Measurements from ENCODE around the gene INSM1. TPM values are rescaled to one million over a fixed set of nuclear protein-coding genes. Genes with fewer than 3 reads are reported as not detected.

Gene INSM1
- total RNA-seq, 1 experiment from 2014 or later = not detected

- Histone ChIP-seq H3K27ac (ENCODE audit: low read length) (no peak overlapping the region), H3K4me3 (ENCODE audit: low read length) (no peak overlapping the region), H3K9me3 (ENCODE audit: low read length) (no peaks in the 10 kb centered on the region), H3K9me2 (replicated peaks; ENCODE audit: insufficient read depth, low read length) (no peaks in the 10 kb centered on the region), H3K4me1 (ENCODE audit: low read length) (no peaks in the 10 kb centered on the region), H2AFZ (ENCODE audit: low read length) (no peak overlapping the region), H3K79me2 (ENCODE audit: low read length) (no peaks in the 10 kb centered on the region), H3K36me3 (ENCODE audit: insufficient read depth, low read length) (no peaks in the 10 kb centered on the region), H4K20me1 (ENCODE audit: insufficient read depth, low read depth, low read length) (no peaks in the 10 kb centered on the region), H3K27me3 (ENCODE audit: low read length) (no peaks in the 10 kb centered on the region), H3K4me2 (ENCODE audit: low read depth, low read length, poor library complexity, severe bottlenecking) (no peak overlapping the region), H3K9ac (ENCODE audit: low read length) (no peak overlapping the region)
- DNase-seq = no peak
Observed at GRCh38 chr20:20369250-20370093, 1.6 kb downstream of the INSM1 start.

- H3K36me3 ChIP-seq (ENCODE audit: insufficient read depth, low read length) = no peaks in the 10 kb centered on the region
- H3K4me3 ChIP-seq (ENCODE audit: low read length) = no peak overlapping the region
- no peak overlapping the region for H3K9ac ChIP-seq (ENCODE audit: low read length)
- H3K4me2 ChIP-seq (ENCODE audit: low read depth, low read length, poor library complexity, severe bottlenecking) = no peak overlapping the region
- H3K27ac ChIP-seq (ENCODE audit: low read length) = no peak overlapping the region
- no peaks in the 10 kb centered on the region for H3K27me3 ChIP-seq (ENCODE audit: low read length)
- DNase-seq = no peak
- no peaks in the 10 kb centered on the region for H3K9me2 ChIP-seq (replicated peaks; ENCODE audit: insufficient read depth, low read length)
- H2AFZ ChIP-seq (ENCODE audit: low read length) = no peak overlapping the region
- H3K4me1 ChIP-seq (ENCODE audit: low read length) = no peaks in the 10 kb centered on the region
- H3K79me2 ChIP-seq (ENCODE audit: low read length) = no peaks in the 10 kb centered on the region
- no peaks in the 10 kb centered on the region for H3K9me3 ChIP-seq (ENCODE audit: low read length)
- no peaks in the 10 kb centered on the region for H4K20me1 ChIP-seq (ENCODE audit: insufficient read depth, low read depth, low read length)
Observed at GRCh38 chr20:20370094-20370575, 2.2 kb downstream of the INSM1 start.

GRCh38 chr20:20371083-20371482 lies 3.2 kb downstream of the INSM1 start:
- DNase-seq = no peak
- no peak overlapping the region for H3K27ac ChIP-seq (ENCODE audit: low read length)
- no peaks in the 10 kb centered on the region for H3K27me3 ChIP-seq (ENCODE audit: low read length)
- H4K20me1 ChIP-seq (ENCODE audit: insufficient read depth, low read depth, low read length) = no peaks in the 10 kb centered on the region
- no peaks in the 10 kb centered on the region for H3K9me2 ChIP-seq (replicated peaks; ENCODE audit: insufficient read depth, low read length)
- H3K4me1 ChIP-seq (ENCODE audit: low read length) = no peaks in the 10 kb centered on the region
- H3K79me2 ChIP-seq (ENCODE audit: low read length) = no peaks in the 10 kb centered on the region
- no peaks in the 10 kb centered on the region for H3K9me3 ChIP-seq (ENCODE audit: low read length)
- no peak overlapping the region for H3K4me2 ChIP-seq (ENCODE audit: low read depth, low read length, poor library complexity, severe bottlenecking)
- no peak overlapping the region for H3K4me3 ChIP-seq (ENCODE audit: low read length)
- H2AFZ ChIP-seq (ENCODE audit: low read length) = no peak overlapping the region
- H3K9ac ChIP-seq (ENCODE audit: low read length) = no peak overlapping the region
- H3K36me3 ChIP-seq (ENCODE audit: insufficient read depth, low read length) = no peaks in the 10 kb centered on the region

GRCh38 chr20:20371681-20372080 lies 3.8 kb downstream of the INSM1 start:
- no peaks in the 10 kb centered on the region for H3K9me3 ChIP-seq (ENCODE audit: low read length)
- no peaks in the 10 kb centered on the region for H3K9me2 ChIP-seq (replicated peaks; ENCODE audit: insufficient read depth, low read length)
- no peak for DNase-seq
- H3K27me3 ChIP-seq (ENCODE audit: low read length) = no peaks in the 10 kb centered on the region
- H3K4me3 ChIP-seq (ENCODE audit: low read length) = no peak overlapping the region
- no peaks in the 10 kb centered on the region for H4K20me1 ChIP-seq (ENCODE audit: insufficient read depth, low read depth, low read length)
- no peak overlapping the region for H3K27ac ChIP-seq (ENCODE audit: low read length)
- H3K79me2 ChIP-seq (ENCODE audit: low read length) = no peaks in the 10 kb centered on the region
- no peak overlapping the region for H3K9ac ChIP-seq (ENCODE audit: low read length)
- no peak overlapping the region for H3K4me2 ChIP-seq (ENCODE audit: low read depth, low read length, poor library complexity, severe bottlenecking)
- H3K4me1 ChIP-seq (ENCODE audit: low read length) = no peaks in the 10 kb centered on the region
- H3K36me3 ChIP-seq (ENCODE audit: insufficient read depth, low read length) = no peaks in the 10 kb centered on the region
- H2AFZ ChIP-seq (ENCODE audit: low read length) = no peak overlapping the region

- Histone ChIP-seq H3K9me3 (ENCODE audit: low read length) (no peaks in the 10 kb centered on the region), H3K4me2 (ENCODE audit: low read depth, low read length, poor library complexity, severe bottlenecking) (no peak overlapping the region), H3K27ac (ENCODE audit: low read length) (no peak overlapping the region), H3K79me2 (ENCODE audit: low read length) (no peaks in the 10 kb centered on the region), H3K9me2 (replicated peaks; ENCODE audit: insufficient read depth, low read length) (no peaks in the 10 kb centered on the region), H3K4me1 (ENCODE audit: low read length) (no peaks in the 10 kb centered on the region), H4K20me1 (ENCODE audit: insufficient read depth, low read depth, low read length) (no peaks in the 10 kb centered on the region), H2AFZ (ENCODE audit: low read length) (no peak overlapping the region), H3K9ac (ENCODE audit: low read length) (no peak overlapping the region), H3K27me3 (ENCODE audit: low read length) (no peaks in the 10 kb centered on the region), H3K36me3 (ENCODE audit: insufficient read depth, low read length) (no peaks in the 10 kb centered on the region), H3K4me3 (ENCODE audit: low read length) (no peak overlapping the region)
- no peak for DNase-seq
Observed at GRCh38 chr20:20373091-20373571, 5.2 kb downstream of the INSM1 start.

GRCh38 chr20:20375862-20376261 lies 8.0 kb downstream of the INSM1 start:
- no peaks in the 10 kb centered on the region for H3K27me3 ChIP-seq (ENCODE audit: low read length)
- no peaks in the 10 kb centered on the region for H4K20me1 ChIP-seq (ENCODE audit: insufficient read depth, low read depth, low read length)

GRCh38 chr20:20386192-20386591 lies 18.3 kb downstream of the INSM1 start:
- H2AFZ ChIP-seq (ENCODE audit: low read length) = no peak overlapping the region
- no peaks in the 10 kb centered on the region for H3K36me3 ChIP-seq (ENCODE audit: insufficient read depth, low read length)
- no peaks in the 10 kb centered on the region for H4K20me1 ChIP-seq (ENCODE audit: insufficient read depth, low read depth, low read length)
- no peaks in the 10 kb centered on the region for H3K9me2 ChIP-seq (replicated peaks; ENCODE audit: insufficient read depth, low read length)
- H3K9me3 ChIP-seq (ENCODE audit: low read length) = 0 out of 2 replicates have a peak, but pooled peaks cover under 1% of the 10 kb centered on the region
- H3K79me2 ChIP-seq (ENCODE audit: low read length) = no peaks in the 10 kb centered on the region
- no peak overlapping the region for H3K4me2 ChIP-seq (ENCODE audit: low read depth, low read length, poor library complexity, severe bottlenecking)
- H3K9ac ChIP-seq (ENCODE audit: low read length) = no peak overlapping the region
- H3K4me1 ChIP-seq (ENCODE audit: low read length) = no peaks in the 10 kb centered on the region
- DNase-seq = no peak
- no peak overlapping the region for H3K27ac ChIP-seq (ENCODE audit: low read length)
- no peak overlapping the region for H3K4me3 ChIP-seq (ENCODE audit: low read length)
- no peaks in the 10 kb centered on the region for H3K27me3 ChIP-seq (ENCODE audit: low read length)

More at GRCh38 chr20:20375862-20376261, 8.0 kb downstream of the INSM1 start:
- no peaks in the 10 kb centered on the region for H3K36me3 ChIP-seq (ENCODE audit: insufficient read depth, low read length)
- no peak overlapping the region for H3K9ac ChIP-seq (ENCODE audit: low read length)
- no peak overlapping the region for H3K4me3 ChIP-seq (ENCODE audit: low read length)
- no peaks in the 10 kb centered on the region for H3K4me1 ChIP-seq (ENCODE audit: low read length)
- H3K79me2 ChIP-seq (ENCODE audit: low read length) = no peaks in the 10 kb centered on the region
- H3K4me2 ChIP-seq (ENCODE audit: low read depth, low read length, poor library complexity, severe bottlenecking) = no peak overlapping the region
- H3K9me3 ChIP-seq (ENCODE audit: low read length) = 0 out of 2 replicates have a peak, but pooled peaks cover 3% of the 10 kb centered on the region
- H3K9me2 ChIP-seq (replicated peaks; ENCODE audit: insufficient read depth, low read length) = no peaks in the 10 kb centered on the region
- no peak for DNase-seq
- H2AFZ ChIP-seq (ENCODE audit: low read length) = no peak overlapping the region
- no peak overlapping the region for H3K27ac ChIP-seq (ENCODE audit: low read length)

- Histone ChIP-seq H4K20me1 (ENCODE audit: insufficient read depth, low read depth, low read length) (no peaks in the 10 kb centered on the region), H3K9me3 (ENCODE audit: low read length) (no peaks in the 10 kb centered on the region), H3K9me2 (replicated peaks; ENCODE audit: insufficient read depth, low read length) (no peaks in the 10 kb centered on the region), H3K27ac (ENCODE audit: low read length) (no peak overlapping the region), H2AFZ (ENCODE audit: low read length) (no peak overlapping the region), H3K4me1 (ENCODE audit: low read length) (no peaks in the 10 kb centered on the region), H3K36me3 (ENCODE audit: insufficient read depth, low read length) (no peaks in the 10 kb centered on the region), H3K9ac (ENCODE audit: low read length) (no peak overlapping the region), H3K79me2 (ENCODE audit: low read length) (no peaks in the 10 kb centered on the region), H3K4me3 (ENCODE audit: low read length) (no peak overlapping the region), H3K4me2 (ENCODE audit: low read depth, low read length, poor library complexity, severe bottlenecking) (no peak overlapping the region), H3K27me3 (ENCODE audit: low read length) (no peaks in the 10 kb centered on the region)
- DNase-seq = no peak
Observed at GRCh38 chr20:20390393-20390792, 22.5 kb downstream of the INSM1 start.
